Endothelial cell (in vitro differentiated cells): ENCODE data around the gene SH2D5. TPM values are rescaled to one million over a fixed set of nuclear protein-coding genes. Genes with fewer than 3 reads are reported as not detected.

Experiments used
- DNase-seq: peaks from one replicate; pipeline ENCODE4 v3.0.0; 2021; ENCODE audit warnings: low spot score
- H3K27ac Mint-ChIP-seq: one replicate; pipeline ENCODE4 v1.8.0; 2021; ENCODE audit warnings: mixed read lengths, inconsistent platforms; ENCODE audit not compliant: unreplicated experiment
- H3K27me3 Mint-ChIP-seq: one replicate; pipeline ENCODE4 v1.8.0; 2021; ENCODE audit warnings: mild to moderate bottlenecking, moderate library complexity, mixed read lengths, inconsistent platforms; ENCODE audit not compliant: unreplicated experiment
- H3K36me3 Mint-ChIP-seq: one replicate; pipeline ENCODE4 v1.8.0; 2021; ENCODE audit warnings: mild to moderate bottlenecking, low read depth, mixed read lengths, inconsistent platforms; ENCODE audit not compliant: unreplicated experiment
- H3K4me1 Mint-ChIP-seq: one replicate; pipeline ENCODE4 v1.8.0; 2021; ENCODE audit warnings: mild to moderate bottlenecking, mixed read lengths, inconsistent platforms; ENCODE audit not compliant: unreplicated experiment
- H3K4me3 Mint-ChIP-seq: one replicate; pipeline ENCODE4 v1.8.0; 2021; ENCODE audit warnings: mild to moderate bottlenecking, mixed read lengths, inconsistent platforms; ENCODE audit not compliant: unreplicated experiment
- H3K9me3 Mint-ChIP-seq: one replicate; pipeline ENCODE4 v1.8.0; 2021; ENCODE audit warnings: mixed read lengths, inconsistent platforms; ENCODE audit not compliant: unreplicated experiment
- total RNA-seq: library from RNA; stranded (reverse); fragmentation: NEBNext Ultra II Directional; extraction: Animal tissue kit (Norgen Biotek cat#: 25700); gene quantifications from one replicate; pipeline ENCODE4 v1.2.1, GENCODE V29; 2021; ENCODE audit not compliant: unreplicated experiment
- TF ChIP-seq, protein P1 (sequence below): fragments of 200-600 bp; sonication (generic); IDR thresholded peaks from one replicate; pipeline ENCODE4 v1.5.0; 2021; ENCODE audit warnings: antibody characterized with exemption; ENCODE audit not compliant: unreplicated experiment

The SH2D5 gene
- total RNA-seq, 1 donor from 2014 or later = 0.26 TPM

DNA sequence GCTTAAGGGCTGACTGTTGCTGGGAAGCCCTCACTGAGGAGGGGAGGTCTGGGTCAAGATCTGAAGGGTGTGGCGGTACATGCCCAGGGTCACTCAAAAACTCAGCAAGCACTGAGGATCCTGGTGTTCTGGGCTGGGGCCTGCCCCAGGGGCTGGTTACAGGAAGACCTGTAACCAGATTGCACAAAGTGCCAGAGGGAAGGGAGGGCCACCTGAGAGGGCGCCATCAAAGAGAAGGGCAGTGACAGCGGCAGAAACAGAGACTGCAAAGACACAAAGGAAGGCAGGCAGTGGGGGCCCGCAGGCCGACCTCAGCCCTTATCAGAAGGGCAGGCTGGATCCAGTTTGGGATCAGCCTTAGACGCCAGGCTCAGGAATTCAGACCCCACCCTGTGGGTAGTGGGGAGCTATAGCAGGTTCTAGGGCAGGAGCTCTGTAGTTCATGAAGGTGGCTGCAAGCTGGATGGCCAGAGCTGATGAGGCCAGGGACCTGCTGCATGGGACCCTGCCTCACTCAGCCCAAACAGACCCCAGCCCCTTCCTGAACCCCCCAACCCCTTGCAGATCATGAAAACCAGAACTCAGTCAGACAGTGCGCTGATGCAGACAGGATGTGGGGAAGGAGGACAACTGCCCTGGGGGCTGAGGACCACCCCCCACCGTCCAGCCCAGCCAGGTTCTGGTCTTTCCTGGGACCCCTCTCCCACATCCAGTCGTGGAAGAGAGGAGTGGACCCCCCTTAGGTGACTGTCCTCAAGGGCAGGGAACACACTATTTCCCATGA, 3.9 kb downstream of the SH2D5 start:
- H3K4me1 Mint-ChIP-seq = peaks cover 2% of the 10 kb centered on the region
- no peak overlapping the region for H3K4me3 Mint-ChIP-seq
- TF ChIP-seq, protein P1, sequence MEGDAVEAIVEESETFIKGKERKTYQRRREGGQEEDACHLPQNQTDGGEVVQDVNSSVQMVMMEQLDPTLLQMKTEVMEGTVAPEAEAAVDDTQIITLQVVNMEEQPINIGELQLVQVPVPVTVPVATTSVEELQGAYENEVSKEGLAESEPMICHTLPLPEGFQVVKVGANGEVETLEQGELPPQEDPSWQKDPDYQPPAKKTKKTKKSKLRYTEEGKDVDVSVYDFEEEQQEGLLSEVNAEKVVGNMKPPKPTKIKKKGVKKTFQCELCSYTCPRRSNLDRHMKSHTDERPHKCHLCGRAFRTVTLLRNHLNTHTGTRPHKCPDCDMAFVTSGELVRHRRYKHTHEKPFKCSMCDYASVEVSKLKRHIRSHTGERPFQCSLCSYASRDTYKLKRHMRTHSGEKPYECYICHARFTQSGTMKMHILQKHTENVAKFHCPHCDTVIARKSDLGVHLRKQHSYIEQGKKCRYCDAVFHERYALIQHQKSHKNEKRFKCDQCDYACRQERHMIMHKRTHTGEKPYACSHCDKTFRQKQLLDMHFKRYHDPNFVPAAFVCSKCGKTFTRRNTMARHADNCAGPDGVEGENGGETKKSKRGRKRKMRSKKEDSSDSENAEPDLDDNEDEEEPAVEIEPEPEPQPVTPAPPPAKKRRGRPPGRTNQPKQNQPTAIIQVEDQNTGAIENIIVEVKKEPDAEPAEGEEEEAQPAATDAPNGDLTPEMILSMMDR = no peak
- H3K9me3 Mint-ChIP-seq = no peaks in the 10 kb centered on the region
- no peak for DNase-seq
- no peak overlapping the region for H3K27ac Mint-ChIP-seq
- no peaks in the 10 kb centered on the region for H3K36me3 Mint-ChIP-seq
- H3K27me3 Mint-ChIP-seq = peaks cover 25% of the 10 kb centered on the region

DNA sequence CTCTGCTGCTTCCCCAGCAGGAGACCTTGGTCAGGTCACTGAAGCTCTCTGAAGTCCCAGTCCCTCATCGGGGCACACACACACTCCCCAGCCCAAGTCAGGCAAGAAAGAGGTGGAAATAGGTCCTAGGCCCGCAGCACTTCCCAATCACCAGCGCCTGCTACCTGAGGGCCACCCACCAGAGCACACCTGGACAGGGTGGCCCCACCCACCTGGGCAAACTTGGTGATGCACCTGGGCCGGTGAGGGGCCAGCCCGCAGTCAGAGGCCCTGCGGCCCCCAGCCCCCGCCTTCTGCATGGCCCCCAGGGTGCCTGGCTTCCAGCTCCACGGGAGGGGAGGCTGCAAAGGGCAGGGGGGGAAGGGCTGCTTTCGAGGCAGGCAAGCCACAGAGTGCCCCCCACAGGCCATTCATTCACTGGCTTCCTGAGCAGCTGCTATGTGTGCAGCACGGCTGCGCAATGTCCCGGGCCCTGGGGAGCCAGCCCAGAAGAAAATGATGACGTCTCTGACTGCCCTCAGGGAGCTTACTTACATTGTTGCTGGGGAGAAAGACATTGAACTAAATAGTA, 4.7 kb downstream of the SH2D5 start:
- no peak overlapping the region for H3K27ac Mint-ChIP-seq
- H3K9me3 Mint-ChIP-seq = no peaks in the 10 kb centered on the region
- no peak overlapping the region for H3K4me3 Mint-ChIP-seq
- H3K27me3 Mint-ChIP-seq = peaks cover 23% of the 10 kb centered on the region
- TF ChIP-seq, protein P1 = no peak
- DNase-seq = no peak
- no peaks in the 10 kb centered on the region for H3K4me1 Mint-ChIP-seq
- no peaks in the 10 kb centered on the region for H3K36me3 Mint-ChIP-seq

DNA sequence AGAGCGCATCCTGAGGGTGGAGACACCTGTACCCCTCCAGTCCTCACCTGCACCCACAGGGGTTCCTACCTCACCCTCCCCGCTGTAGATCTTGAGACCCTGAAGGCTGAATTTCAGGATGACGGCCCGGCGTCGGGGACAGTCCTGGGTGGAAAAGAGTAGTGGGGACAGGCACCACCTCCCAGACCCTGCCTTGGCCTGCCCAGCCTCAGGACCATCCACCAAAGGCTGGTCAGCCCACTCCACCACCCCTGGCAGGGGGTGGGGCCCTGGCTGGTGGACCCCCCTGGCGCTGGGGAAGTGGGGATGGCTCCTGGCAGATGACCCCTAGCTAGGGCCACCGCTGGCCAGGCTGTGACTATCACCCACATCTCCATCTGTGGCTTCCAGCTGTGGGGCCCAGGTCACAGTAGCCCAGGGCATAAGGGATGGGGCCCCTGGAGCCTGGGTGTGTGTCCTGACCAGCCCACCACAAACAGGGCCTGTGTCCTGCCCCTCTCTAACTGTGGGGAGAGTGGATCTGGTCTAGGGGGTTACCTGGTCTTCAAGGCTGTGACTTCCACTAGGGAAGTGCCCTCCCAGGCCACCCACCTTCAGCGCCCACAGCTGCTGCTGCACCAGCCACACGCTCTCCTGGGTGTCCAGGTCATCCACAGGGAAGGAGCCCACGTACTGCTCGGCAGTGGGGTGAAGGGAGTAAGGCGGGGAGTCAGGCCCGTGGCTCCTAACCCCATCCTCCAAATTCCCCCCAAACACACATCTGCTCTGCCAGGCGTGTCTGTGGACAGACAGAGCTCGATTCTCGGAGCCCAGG, 5.4 kb downstream of the SH2D5 start:
- Mint-ChIP-seq H3K27me3 (peaks cover 22% of the 10 kb centered on the region), H3K4me3 (no peak overlapping the region), H3K27ac (no peak overlapping the region), H3K36me3 (peaks cover 3% of the 10 kb centered on the region), H3K9me3 (no peaks in the 10 kb centered on the region), H3K4me1 (no peaks in the 10 kb centered on the region)
- no peak for DNase-seq
- TF ChIP-seq, protein P1 = no peak

DNA sequence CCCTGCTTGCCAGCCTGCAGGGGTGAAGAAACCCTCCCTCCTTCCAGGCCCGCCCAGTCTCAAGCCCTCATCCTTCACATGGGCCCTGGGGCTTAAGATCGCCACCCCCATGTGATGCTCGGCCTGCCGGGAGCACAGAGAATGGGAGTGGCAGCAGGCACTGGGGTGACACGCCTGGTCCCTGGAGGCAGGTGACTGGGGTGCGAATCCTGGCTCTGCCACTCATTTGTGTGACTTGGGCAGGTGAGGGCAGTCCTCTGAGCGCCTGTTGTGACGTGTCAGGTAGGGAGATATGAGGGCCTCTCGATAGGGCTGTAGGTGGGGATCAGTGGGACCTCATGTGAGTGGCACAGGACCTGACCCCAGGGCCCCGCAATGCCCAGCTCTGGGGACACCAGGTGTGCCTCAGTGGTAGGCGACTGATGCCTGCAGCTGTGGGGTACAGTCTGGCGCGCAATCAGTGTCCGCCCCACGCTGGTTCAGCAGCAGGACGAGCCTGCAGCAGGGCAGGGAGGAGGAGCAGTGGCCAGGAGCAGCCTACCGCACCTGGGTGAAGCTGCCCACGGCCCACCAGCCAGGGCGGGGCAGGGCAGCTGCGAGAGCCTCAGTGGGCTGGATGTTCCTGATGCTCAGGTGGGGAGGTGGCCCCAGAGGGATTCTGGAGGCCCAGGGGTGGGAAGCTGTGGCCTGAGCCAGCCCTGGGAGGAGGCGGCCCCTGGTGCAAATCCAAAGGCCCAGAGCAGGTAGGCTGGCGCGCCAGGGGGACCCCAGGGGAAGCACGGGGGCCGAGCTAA, 6.2 kb downstream of the SH2D5 start:
- peaks cover 21% of the 10 kb centered on the region for H3K27me3 Mint-ChIP-seq
- H3K36me3 Mint-ChIP-seq = peaks cover 3% of the 10 kb centered on the region
- H3K4me1 Mint-ChIP-seq = no peaks in the 10 kb centered on the region
- TF ChIP-seq, protein P1 = no peak
- no peaks in the 10 kb centered on the region for H3K9me3 Mint-ChIP-seq
- no peak overlapping the region for H3K27ac Mint-ChIP-seq
- DNase-seq = no peak
- no peak overlapping the region for H3K4me3 Mint-ChIP-seq
